ENCODE measurements around the gene GGT7. TPM values are rescaled to one million over a fixed set of nuclear protein-coding genes. Genes with fewer than 3 reads are reported as not detected.

The GGT7 gene
- total and polyA plus RNA-seq, 4 donors = 9.4 to 22.7 (median 12.5) TPM

DNA sequence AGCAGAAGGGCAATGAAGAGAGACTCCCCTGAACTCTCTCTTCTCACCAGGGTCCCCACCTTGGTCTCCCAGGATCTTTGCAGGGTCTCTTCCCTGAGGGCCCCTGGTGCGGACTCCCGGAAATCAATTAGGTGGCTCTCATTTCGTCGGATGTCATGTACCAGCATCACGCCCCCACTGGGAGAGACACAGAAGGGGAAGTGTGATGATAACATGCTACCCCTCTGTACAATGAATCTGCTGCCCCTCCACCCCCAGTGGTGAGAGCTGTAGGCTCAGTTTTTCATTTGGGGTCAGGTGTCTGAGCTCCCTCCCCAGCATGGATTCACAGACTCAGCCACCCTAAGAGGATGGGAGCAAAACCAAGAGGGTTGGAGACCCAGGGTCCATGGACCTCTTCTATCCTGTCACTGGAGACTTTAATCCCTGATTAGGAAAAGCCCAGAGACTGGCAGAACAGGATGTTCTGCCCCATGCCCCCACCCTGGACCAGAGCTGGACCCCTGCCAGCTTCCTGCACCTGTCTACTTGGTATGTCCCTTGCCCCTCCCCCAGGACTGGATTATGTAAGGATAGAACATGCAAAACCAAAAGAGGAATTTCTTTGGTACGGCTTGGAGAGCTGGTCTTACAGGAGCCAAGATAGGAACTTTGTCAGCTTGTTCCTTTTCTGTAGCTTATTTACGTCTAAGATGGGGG is 11.1 kb downstream of the GGT7 start:
- DNase-seq (peak; percentile 30 to 59 (median 49)), ATAC-seq (ENCODE audit: insufficient read depth, low FRiP score) (no peak)
- 72 to 75% methylated on average over 7 of the region's 7 CpGs for WGBS, 2 donors

DNA sequence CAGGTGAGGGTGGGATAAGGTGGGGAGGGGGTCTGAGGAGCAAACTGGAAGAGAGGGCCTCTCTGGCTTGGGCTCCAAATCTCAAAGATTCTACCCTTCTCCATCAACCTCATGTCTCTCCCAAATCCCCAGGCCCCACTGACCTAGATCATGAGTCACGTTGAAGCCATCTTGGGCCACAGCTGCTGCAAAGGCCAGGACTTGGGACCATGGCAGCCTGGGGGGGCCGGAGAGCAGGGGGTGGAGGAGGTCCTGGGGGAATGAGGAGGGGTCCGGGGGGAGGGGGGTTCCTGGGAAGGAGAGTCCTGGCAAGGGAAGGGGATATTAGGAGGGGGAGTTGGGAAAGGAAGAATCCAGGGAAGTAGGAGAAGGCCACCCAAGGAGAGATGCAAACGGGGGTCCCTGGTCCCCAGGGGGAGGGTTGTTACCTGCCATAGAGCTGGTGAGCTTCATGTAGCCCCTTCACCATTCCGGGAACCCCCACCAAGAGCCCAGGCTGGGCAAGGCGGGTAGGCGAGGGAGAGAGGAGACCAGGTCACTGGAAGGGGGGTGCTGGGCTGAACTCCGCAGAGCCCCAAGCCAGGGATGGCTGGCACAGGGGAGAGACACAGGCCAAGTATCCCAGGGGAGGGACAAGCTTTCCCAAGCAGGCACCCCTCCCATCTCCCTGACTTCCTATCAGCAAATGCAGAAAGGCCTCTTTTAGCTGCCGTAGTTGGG is 12.7 kb downstream of the GGT7 start:
- peaks cover 0 to 5% (median 0%) of the 10 kb centered on the region in 5 donors for H3K4me1 ChIP-seq (ENCODE audit: control insufficient read depth in 5 of 5, insufficient read depth in 5 of 5, low read length in 5 of 5)
- DNase-seq (no peak), ATAC-seq (ENCODE audit: insufficient read depth, low FRiP score) (no peak)
- no peaks in the 10 kb centered on the region for H3K27me3 ChIP-seq (ENCODE audit: control insufficient read depth in 3 of 3, insufficient read depth in 3 of 3, low read length in 2 of 3)
- TF ChIP-seq, protein P1, sequence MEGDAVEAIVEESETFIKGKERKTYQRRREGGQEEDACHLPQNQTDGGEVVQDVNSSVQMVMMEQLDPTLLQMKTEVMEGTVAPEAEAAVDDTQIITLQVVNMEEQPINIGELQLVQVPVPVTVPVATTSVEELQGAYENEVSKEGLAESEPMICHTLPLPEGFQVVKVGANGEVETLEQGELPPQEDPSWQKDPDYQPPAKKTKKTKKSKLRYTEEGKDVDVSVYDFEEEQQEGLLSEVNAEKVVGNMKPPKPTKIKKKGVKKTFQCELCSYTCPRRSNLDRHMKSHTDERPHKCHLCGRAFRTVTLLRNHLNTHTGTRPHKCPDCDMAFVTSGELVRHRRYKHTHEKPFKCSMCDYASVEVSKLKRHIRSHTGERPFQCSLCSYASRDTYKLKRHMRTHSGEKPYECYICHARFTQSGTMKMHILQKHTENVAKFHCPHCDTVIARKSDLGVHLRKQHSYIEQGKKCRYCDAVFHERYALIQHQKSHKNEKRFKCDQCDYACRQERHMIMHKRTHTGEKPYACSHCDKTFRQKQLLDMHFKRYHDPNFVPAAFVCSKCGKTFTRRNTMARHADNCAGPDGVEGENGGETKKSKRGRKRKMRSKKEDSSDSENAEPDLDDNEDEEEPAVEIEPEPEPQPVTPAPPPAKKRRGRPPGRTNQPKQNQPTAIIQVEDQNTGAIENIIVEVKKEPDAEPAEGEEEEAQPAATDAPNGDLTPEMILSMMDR (IDR thresholded peaks at IDR 0.05; ENCODE audit: control extremely low read depth, extremely low read depth) = no peak
- H3K9me3 ChIP-seq (ENCODE audit: control insufficient read depth in 4 of 4, insufficient read depth in 3 of 4, low read length in 3 of 4) = no peaks in the 10 kb centered on the region
- H3K27ac ChIP-seq (ENCODE audit: low read depth in 1 of 2, low read length in 1 of 2) = no peak overlapping the region
- H3K4me3 ChIP-seq = no peak overlapping the region
- H3K9ac ChIP-seq (ENCODE audit: insufficient read depth in 1 of 2, low read length in 2 of 2) = no peak overlapping the region
- WGBS, 2 donors = 94 to 95% methylated on average over 9 of the region's 9 CpGs
- H3K36me3 ChIP-seq (ENCODE audit: control insufficient read depth in 4 of 4, insufficient read depth in 4 of 4, low read length in 4 of 4) = peaks cover 4 to 13% (median 6%) of the 10 kb centered on the region in 4 donors

More for the DNA sequence above, 11.1 kb downstream of the GGT7 start:
- H3K4me3 ChIP-seq = no peak overlapping the region
- H3K27ac ChIP-seq (ENCODE audit: low read depth in 1 of 2, low read length in 1 of 2) = no peak overlapping the region
- peaks cover 4 to 9% (median 5%) of the 10 kb centered on the region in 4 donors for H3K36me3 ChIP-seq (ENCODE audit: control insufficient read depth in 4 of 4, insufficient read depth in 4 of 4, low read length in 4 of 4)
- TF ChIP-seq, protein P1 (IDR thresholded peaks at IDR 0.05; ENCODE audit: control extremely low read depth, extremely low read depth) = no peak
- no peak overlapping the region for H3K9ac ChIP-seq (ENCODE audit: insufficient read depth in 1 of 2, low read length in 2 of 2)
- no peaks in the 10 kb centered on the region for H3K27me3 ChIP-seq (ENCODE audit: control insufficient read depth in 3 of 3, insufficient read depth in 3 of 3, low read length in 2 of 3)
- peaks cover 0 to 5% (median 0%) of the 10 kb centered on the region in 5 donors for H3K4me1 ChIP-seq (ENCODE audit: control insufficient read depth in 5 of 5, insufficient read depth in 5 of 5, low read length in 5 of 5)
- H3K9me3 ChIP-seq (ENCODE audit: control insufficient read depth in 4 of 4, insufficient read depth in 3 of 4, low read length in 3 of 4) = no peaks in the 10 kb centered on the region

DNA sequence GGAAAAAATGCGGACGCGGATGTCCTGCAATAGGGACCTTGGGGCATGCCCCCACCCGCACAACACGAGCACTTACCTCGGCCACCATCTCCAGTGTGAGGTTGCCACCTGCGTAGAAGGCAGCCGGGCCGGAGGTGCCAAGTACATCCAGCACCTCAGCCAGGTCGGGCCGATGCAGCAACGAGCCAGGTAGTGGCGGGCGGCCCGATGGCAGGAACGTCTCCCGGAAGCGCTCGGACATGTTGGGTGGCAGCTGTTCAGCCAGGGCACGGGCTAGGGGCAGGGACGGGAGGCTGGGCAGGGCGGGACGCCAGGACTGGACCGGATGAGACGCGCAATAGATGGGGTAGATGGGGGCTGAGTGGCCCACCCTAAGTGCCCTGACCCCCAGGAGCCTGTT is 13.3 kb downstream of the GGT7 start:
- no peak for DNase-seq
- peaks cover 4 to 13% (median 11%) of the 10 kb centered on the region in 4 donors for H3K36me3 ChIP-seq (ENCODE audit: control insufficient read depth in 4 of 4, insufficient read depth in 4 of 4, low read length in 4 of 4)
- 96% methylated on average over 23 to 26 of the region's 26 CpGs for WGBS, 2 donors

More for the DNA sequence above, 13.3 kb downstream of the GGT7 start:
- Histone ChIP-seq H3K4me3 (no peak overlapping the region), H3K4me1 (ENCODE audit: control insufficient read depth in 5 of 5, insufficient read depth in 5 of 5, low read length in 5 of 5) (peaks cover 0 to 5% (median 0%) of the 10 kb centered on the region in 5 donors), H3K9ac (ENCODE audit: insufficient read depth in 1 of 2, low read length in 2 of 2) (no peak overlapping the region), H3K27ac (ENCODE audit: low read depth in 1 of 2, low read length in 1 of 2) (no peak overlapping the region), H3K9me3 (ENCODE audit: control insufficient read depth in 4 of 4, insufficient read depth in 3 of 4, low read length in 3 of 4) (no peaks in the 10 kb centered on the region), H3K27me3 (ENCODE audit: control insufficient read depth in 3 of 3, insufficient read depth in 3 of 3, low read length in 2 of 3) (no peaks in the 10 kb centered on the region)
- no peak for ATAC-seq (ENCODE audit: insufficient read depth, low FRiP score)
- TF ChIP-seq, protein P1 (IDR thresholded peaks at IDR 0.05; ENCODE audit: control extremely low read depth, extremely low read depth) = no peak
